MM.1S (cell line): Measurements from ENCODE around the gene PAK2.

ENCODE experiments used
- DNase-seq: peaks from one replicate; pipeline ENCODE4 v3.0.0-alpha.2; 2015
- H2AFZ ChIP-seq: fragments of 300-600 bp; sonication (generic); 2 replicates; pipeline ENCODE4 v1.6.0; 2016; ENCODE audit warnings: antibody characterized with exemption, low read length
- H3F3A ChIP-seq: fragments of 300-600 bp; sonication (generic); 2 replicates; pipeline ENCODE4 v1.6.1; 2016; ENCODE audit warnings: mild to moderate bottlenecking, antibody characterized with exemption, low read length, moderate library complexity, mixed read lengths; ENCODE audit not compliant: insufficient read depth
- H3K27ac ChIP-seq: fragments of 300-600 bp; sonication (generic); 2 replicates; pipeline ENCODE4 v1.5.1; 2016; ENCODE audit warnings: mild to moderate bottlenecking, low read length
- H3K27me3 ChIP-seq: fragments of 300-600 bp; sonication (generic); replicated peaks from 2 replicates; pipeline ENCODE4 v1.6.0; 2016; ENCODE audit warnings: low read length; ENCODE audit not compliant: insufficient read depth
- H3K36me3 ChIP-seq: fragments of 300-600 bp; sonication (generic); replicated peaks from 2 replicates; pipeline ENCODE4 v1.6.1; 2016; ENCODE audit warnings: mild to moderate bottlenecking, low read length, mixed read lengths; ENCODE audit not compliant: insufficient read depth
- H3K4me1 ChIP-seq: fragments of 300-600 bp; sonication (generic); 2 replicates; pipeline ENCODE4 v1.6.1; 2016; ENCODE audit warnings: low read length, mixed read lengths
- H3K4me2 ChIP-seq: fragments of 300-600 bp; sonication (generic); 2 replicates; pipeline ENCODE4 v1.6.0; 2016; ENCODE audit warnings: low read depth, low read length
- H3K4me3 ChIP-seq: fragments of 300-600 bp; sonication (generic); 2 replicates; pipeline ENCODE4 v1.5.1; 2016; ENCODE audit warnings: low read length, mixed read lengths
- H3K79me2 ChIP-seq: fragments of 300-600 bp; sonication (generic); 2 replicates; pipeline ENCODE4 v1.6.1; 2016; ENCODE audit warnings: mixed run types, low read length, mixed read lengths
- H3K9ac ChIP-seq: fragments of 300-600 bp; sonication (generic); 2 replicates; pipeline ENCODE4 v1.6.1; 2016; ENCODE audit warnings: low read length, mixed read lengths
- H3K9me2 ChIP-seq: fragments of 300-600 bp; sonication (generic); replicated peaks from 2 replicates; pipeline ENCODE4 v1.6.1; 2016; ENCODE audit warnings: mild to moderate bottlenecking, low read length, mixed read lengths; ENCODE audit not compliant: insufficient read depth
- H3K9me3 ChIP-seq: fragments of 300-600 bp; sonication (generic); replicated peaks from 2 replicates; pipeline ENCODE4 v1.6.1; 2016; ENCODE audit warnings: mild to moderate bottlenecking, low read length, mixed read lengths; ENCODE audit not compliant: insufficient read depth
- H4K20me1 ChIP-seq: fragments of 300-600 bp; sonication (generic); 2 replicates; pipeline ENCODE4 v1.6.1; 2016; ENCODE audit warnings: mild to moderate bottlenecking, low read length, moderate library complexity, mixed read lengths; ENCODE audit not compliant: insufficient read depth
- CTCF ChIP-seq: fragments of 300-600 bp; sonication (generic); IDR thresholded peaks from 2 replicates; pipeline ENCODE4 v1.5.1; 2016; ENCODE audit warnings: antibody characterized with exemption, low read length, mixed read lengths
- EZH2 ChIP-seq: fragments of 300-600 bp; sonication (generic); optimal IDR thresholded peaks from 2 replicates; pipeline ENCODE3; 2017; ENCODE audit warnings: low read depth, mild to moderate bottlenecking, antibody characterized with exemption, low read length, mixed read lengths
- EZH2phosphoT487 ChIP-seq: fragments of 300-600 bp; sonication (generic); IDR thresholded peaks from 2 replicates; pipeline ENCODE4 v1.6.1; 2018; ENCODE audit warnings: antibody characterized with exemption, low read length

The PAK2 gene

GRCh38 chr3:196774848-196775422 is 35.3 kb downstream of the PAK2 start:
- Histone ChIP-seq H3K4me2 (no peak overlapping the region), H3K9me2 (no peaks in the 10 kb centered on the region), H3K9me3 (no peaks in the 10 kb centered on the region), H3F3A (no peaks in the 10 kb centered on the region), H3K27me3 (no peaks in the 10 kb centered on the region), H3K4me1 (no peaks in the 10 kb centered on the region), H3K9ac (no peak overlapping the region), H3K36me3 (0 out of 2 replicates have a peak, but pooled peaks cover 7% of the 10 kb centered on the region), H3K27ac (no peak overlapping the region), H3K4me3 (no peak overlapping the region), H2AFZ (no peak overlapping the region), H4K20me1 (0 out of 2 replicates have a peak, but pooled peaks cover 3% of the 10 kb centered on the region), H3K79me2 (peaks cover 96% of the 10 kb centered on the region)
- no peak for DNase-seq
- no peak for TF ChIP-seq EZH2phosphoT487
- TF ChIP-seq CTCF, result no peak
- TF ChIP-seq EZH2, result no peak

- Histone ChIP-seq H3F3A (no peaks in the 10 kb centered on the region), H3K9me2 (no peaks in the 10 kb centered on the region)
Measured at GRCh38 chr3:196775938-196776337, 36.3 kb downstream of the PAK2 start.

GRCh38 chr3:196777836-196778235 is 38.2 kb downstream of the PAK2 start:
- Histone ChIP-seq H3K9me2 (no peaks in the 10 kb centered on the region), H3K9me3 (no peaks in the 10 kb centered on the region), H3F3A (no peaks in the 10 kb centered on the region), H3K27ac (no peak overlapping the region), H3K9ac (no peak overlapping the region), H3K79me2 (peaks cover 95% of the 10 kb centered on the region), H3K4me1 (no peaks in the 10 kb centered on the region), H3K4me3 (no peak overlapping the region), H2AFZ (no peak overlapping the region), H3K27me3 (no peaks in the 10 kb centered on the region), H3K4me2 (no peak overlapping the region), H4K20me1 (no peaks in the 10 kb centered on the region; the same call in 1 of the 2 replicates), H3K36me3 (peaks cover 11% of the 10 kb centered on the region; the same call in 1 of the 2 replicates)
- TF ChIP-seq CTCF (no peak), EZH2phosphoT487 (no peak), EZH2 (no peak)
- DNase-seq, result no peak

More at GRCh38 chr3:196775938-196776337, 36.3 kb downstream of the PAK2 start:
- Histone ChIP-seq H3K27me3 (no peaks in the 10 kb centered on the region), H4K20me1 (0 out of 2 replicates have a peak, but pooled peaks cover 3% of the 10 kb centered on the region), H3K4me2 (no peak overlapping the region), H3K4me3 (no peak overlapping the region), H2AFZ (no peak overlapping the region), H3K36me3 (peaks cover 7% of the 10 kb centered on the region; the same call in 1 of the 2 replicates), H3K4me1 (no peaks in the 10 kb centered on the region), H3K9me3 (no peaks in the 10 kb centered on the region), H3K27ac (no peak overlapping the region), H3K9ac (no peak overlapping the region), H3K79me2 (peaks cover 96% of the 10 kb centered on the region)
- no peak for DNase-seq
- TF ChIP-seq EZH2 (no peak), EZH2phosphoT487 (no peak), CTCF (no peak)
